Measurements from ENCODE around the gene NSD2. TPM values are rescaled to one million over a fixed set of nuclear protein-coding genes. Genes with fewer than 3 reads are reported as not detected.

NSD2 gene
- total and polyA plus RNA-seq, 2 donors (not counting 1 experiment from before 2014, with no cell fraction given) = 14.2 to 64.8 TPM

DNA sequence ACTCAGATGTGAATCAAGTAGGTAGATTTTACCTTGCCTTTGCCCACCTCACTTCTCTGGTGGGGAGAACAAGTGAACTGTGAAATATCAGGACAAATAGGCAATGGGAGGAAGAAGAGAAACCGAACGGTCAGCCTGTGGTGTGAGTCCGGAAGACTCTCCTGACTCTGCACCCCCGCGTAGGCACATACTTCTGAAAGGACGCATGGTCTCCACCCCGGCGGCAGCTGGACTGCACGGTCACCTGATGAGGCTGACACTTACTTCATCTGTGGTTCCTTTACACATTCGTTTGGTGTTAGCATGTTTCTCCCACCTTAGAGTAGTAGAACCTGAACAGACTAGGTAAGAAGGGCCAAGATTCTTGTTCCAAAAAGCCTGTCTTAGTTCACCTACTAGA lies 79.2 kb downstream of the NSD2 start:
- intact Hi-C loops (cut with micrococcal nuclease) = no loop called here
- Histone ChIP-seq H3K9ac (ENCODE audit: low read length) (no peak overlapping the region), H3K4me2 (replicated peaks; ENCODE audit: low read depth, low read length, poor library complexity, severe bottlenecking) (no peak overlapping the region), H3K79me2 (ENCODE audit: control insufficient read depth, insufficient read depth, low read length) (no peaks in the 10 kb centered on the region), H3K4me1 (ENCODE audit: control insufficient read depth in 2 of 2, insufficient read depth in 2 of 2, low read length in 2 of 2) (no peaks in the 10 kb centered on the region), H3K36me3 (replicated peaks in 1 of 2; ENCODE audit: control extremely low read depth in 1 of 2, control insufficient read depth in 1 of 2, extremely low read depth in 1 of 2, insufficient read depth in 2 of 2, low read length in 1 of 2) (peaks cover 0 to 5% of the 10 kb centered on the region in 2 experiments), H3K9me3 (ENCODE audit: control extremely low read depth in 1 of 3, control insufficient read depth in 2 of 3, insufficient read depth in 1 of 3, low read length in 2 of 3) (no peaks in the 10 kb centered on the region), H3K27me3 (replicated peaks in 1 of 4; ENCODE audit: control extremely low read depth in 1 of 4, control insufficient read depth in 3 of 4, insufficient read depth in 4 of 4, low read length in 3 of 4) (no peaks in the 10 kb centered on the region), H2AFZ (ENCODE audit: insufficient read depth, low read depth, low read length, poor library complexity, severe bottlenecking) (no peak overlapping the region), H4K20me1 (ENCODE audit: control insufficient read depth, insufficient read depth, low read length, poor library complexity, severe bottlenecking) (no peaks in the 10 kb centered on the region), H3K27ac (ENCODE audit: low read length in 2 of 2) (no peak overlapping the region), H3K4me3 (ENCODE audit: control extremely low read depth in 1 of 5, extremely low read depth in 1 of 5, insufficient read depth in 1 of 5, low read depth in 2 of 5, low read length in 4 of 5) (no peak overlapping the region)
- ChIA-PET POLR2A (no interaction called here), CTCF (no interaction called here)
- DNase-seq (no peak), ATAC-seq (ENCODE audit: low read depth) (no peak)
- Mint-ChIP-seq H3K27me3 (no peaks in the 10 kb centered on the region), H3K27ac (no peak overlapping the region), H3K4me1 (no peaks in the 10 kb centered on the region), H3K9me3 (ENCODE audit: insufficient read depth) (no peaks in the 10 kb centered on the region), H3K4me3 (no peak overlapping the region)
- TF ChIP-seq, protein P1, sequence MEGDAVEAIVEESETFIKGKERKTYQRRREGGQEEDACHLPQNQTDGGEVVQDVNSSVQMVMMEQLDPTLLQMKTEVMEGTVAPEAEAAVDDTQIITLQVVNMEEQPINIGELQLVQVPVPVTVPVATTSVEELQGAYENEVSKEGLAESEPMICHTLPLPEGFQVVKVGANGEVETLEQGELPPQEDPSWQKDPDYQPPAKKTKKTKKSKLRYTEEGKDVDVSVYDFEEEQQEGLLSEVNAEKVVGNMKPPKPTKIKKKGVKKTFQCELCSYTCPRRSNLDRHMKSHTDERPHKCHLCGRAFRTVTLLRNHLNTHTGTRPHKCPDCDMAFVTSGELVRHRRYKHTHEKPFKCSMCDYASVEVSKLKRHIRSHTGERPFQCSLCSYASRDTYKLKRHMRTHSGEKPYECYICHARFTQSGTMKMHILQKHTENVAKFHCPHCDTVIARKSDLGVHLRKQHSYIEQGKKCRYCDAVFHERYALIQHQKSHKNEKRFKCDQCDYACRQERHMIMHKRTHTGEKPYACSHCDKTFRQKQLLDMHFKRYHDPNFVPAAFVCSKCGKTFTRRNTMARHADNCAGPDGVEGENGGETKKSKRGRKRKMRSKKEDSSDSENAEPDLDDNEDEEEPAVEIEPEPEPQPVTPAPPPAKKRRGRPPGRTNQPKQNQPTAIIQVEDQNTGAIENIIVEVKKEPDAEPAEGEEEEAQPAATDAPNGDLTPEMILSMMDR (IDR thresholded peaks at IDR 0.05) = no peak
- TF ChIP-seq EZH2 (IDR thresholded peaks at IDR 0.05; ENCODE audit: borderline replicate concordance, insufficient read depth, low read depth, low read length, poor library complexity, severe bottlenecking) = no peak
- WGBS (ENCODE audit: insufficient coverage) = 94% methylated on average over 9 of the region's 10 CpGs

- no peak for ATAC-seq (ENCODE audit: low read depth)
- WGBS (ENCODE audit: insufficient coverage) = 96% methylated on average over 18 of the region's 20 CpGs
- Histone ChIP-seq H3K4me1 (ENCODE audit: control insufficient read depth in 2 of 2, insufficient read depth in 2 of 2, low read length in 2 of 2) (no peaks in the 10 kb centered on the region), H4K20me1 (ENCODE audit: control insufficient read depth, insufficient read depth, low read length, poor library complexity, severe bottlenecking) (no peaks in the 10 kb centered on the region), H3K27ac (ENCODE audit: low read length in 2 of 2) (no peak overlapping the region), H2AFZ (ENCODE audit: insufficient read depth, low read depth, low read length, poor library complexity, severe bottlenecking) (no peak overlapping the region), H3K4me2 (replicated peaks; ENCODE audit: low read depth, low read length, poor library complexity, severe bottlenecking) (no peak overlapping the region), H3K9ac (ENCODE audit: low read length) (no peak overlapping the region), H3K9me3 (ENCODE audit: control extremely low read depth in 1 of 3, control insufficient read depth in 2 of 3, insufficient read depth in 1 of 3, low read length in 2 of 3) (no peaks in the 10 kb centered on the region), H3K36me3 (replicated peaks in 1 of 2; ENCODE audit: control extremely low read depth in 1 of 2, control insufficient read depth in 1 of 2, extremely low read depth in 1 of 2, insufficient read depth in 2 of 2, low read length in 1 of 2) (peaks cover 0 to 10% of the 10 kb centered on the region in 2 experiments), H3K27me3 (replicated peaks in 1 of 4; ENCODE audit: control extremely low read depth in 1 of 4, control insufficient read depth in 3 of 4, insufficient read depth in 4 of 4, low read length in 3 of 4) (no peaks in the 10 kb centered on the region), H3K4me3 (ENCODE audit: control extremely low read depth in 1 of 5, extremely low read depth in 1 of 5, insufficient read depth in 1 of 5, low read depth in 2 of 5, low read length in 4 of 5) (no peak overlapping the region), H3K79me2 (ENCODE audit: control insufficient read depth, insufficient read depth, low read length) (no peaks in the 10 kb centered on the region)
- CTCF ChIA-PET = no interaction called here
- TF ChIP-seq, protein P1 (IDR thresholded peaks at IDR 0.05) = no peak
- TF ChIP-seq EZH2 (IDR thresholded peaks at IDR 0.05; ENCODE audit: borderline replicate concordance, insufficient read depth, low read depth, low read length, poor library complexity, severe bottlenecking) = no peak
- Mint-ChIP-seq H3K27ac (no peak overlapping the region), H3K4me3 (no peak overlapping the region), H3K4me1 (no peaks in the 10 kb centered on the region), H3K27me3 (no peaks in the 10 kb centered on the region), H3K9me3 (ENCODE audit: insufficient read depth) (no peaks in the 10 kb centered on the region)
- DNase-seq = no peak
- POLR2A ChIA-PET = no interaction called here
- intact Hi-C loops (cut with micrococcal nuclease) = no loop called here
These were observed 81.0 kb downstream of the NSD2 start for GRCh38 chr4:1952058-1952700.
